Measurements from ENCODE around the gene TM7SF2. TPM values are rescaled to one million over a fixed set of nuclear protein-coding genes. Genes with fewer than 3 reads are reported as not detected.

TM7SF2 gene
- total and polyA plus RNA-seq, 2 of the 13 experiments (the other 11 are each of a cell fraction or from before 2014, with no cell fraction given): 56.0 to 66.9 TPM

- no peak for TF ChIP-seq ZBTB44 (CRISPR knock-in tag; IDR thresholded peaks at IDR 0.05)
- TF ChIP-seq YY1 (IDR thresholded peaks at IDR 0.05; ENCODE audit: insufficient read depth, insufficient replicate concordance, low read depth, low read length): peak; percentile 54
- TF ChIP-seq XRCC5 (optimal IDR thresholded peaks at IDR 0.05; ENCODE audit: low read length): no peak
- TF ChIP-seq ZC3H13 (CRISPR knock-in tag; IDR thresholded peaks at IDR 0.05): peak; percentile 61; the same call in 1 of the 2 replicates
- no peak for TF ChIP-seq ZNF484 (CRISPR knock-in tag; IDR thresholded peaks at IDR 0.05; ENCODE audit: borderline replicate concordance, low read depth)
- TF ChIP-seq TSC22D2 (CRISPR knock-in tag; IDR thresholded peaks at IDR 0.05; ENCODE audit: borderline replicate concordance): no peak
- TF ChIP-seq NRL (CRISPR knock-in tag; IDR thresholded peaks at IDR 0.05; ENCODE audit: borderline replicate concordance): peak; percentile 5; the same call in 1 of the 2 replicates
- no peak for TF ChIP-seq SCMH1 (CRISPR knock-in tag; IDR thresholded peaks at IDR 0.05; ENCODE audit: borderline replicate concordance)
- peak; percentile 81 for TF ChIP-seq PATZ1 (CRISPR knock-in tag; IDR thresholded peaks at IDR 0.05)
- TF ChIP-seq THAP7 (CRISPR knock-in tag; IDR thresholded peaks at IDR 0.05): no peak
- no peak for TF ChIP-seq DDIT3 (CRISPR knock-in tag; IDR thresholded peaks at IDR 0.05)
- TF ChIP-seq ZNF121 (CRISPR knock-in tag; IDR thresholded peaks at IDR 0.05): peak; percentile 30; the same call in 1 of the 2 replicates
- TF ChIP-seq HNF1B (CRISPR knock-in tag; IDR thresholded peaks at IDR 0.05): peak; percentile 29; the same call in 1 of the 2 replicates
- TF ChIP-seq ZNF275 (CRISPR knock-in tag; IDR thresholded peaks at IDR 0.05; ENCODE audit: borderline replicate concordance): 0 out of 2 replicates have a peak, but pooled peaks have one; percentile 32
- no peak for TF ChIP-seq HNRNPH1 (optimal IDR thresholded peaks at IDR 0.05; ENCODE audit: low read depth, low read length)
- TF ChIP-seq ZNF546 (CRISPR knock-in tag; conservative IDR thresholded peaks at IDR 0.05): no peak
- 0 out of 2 replicates have a peak, but pooled peaks have one; percentile 25 for TF ChIP-seq ZNF12 (CRISPR knock-in tag; IDR thresholded peaks at IDR 0.05)
Measured at GRCh38 chr11:65112546-65113360, 1.1 kb downstream of the TM7SF2 start (continued).

Data from HepG2 (cell line).